Neuronal stem cell (in vitro differentiated cells): ENCODE results near the gene PSMG1.

Source experiments
- DNase-seq: peaks from one replicate; pipeline ENCODE4 v3.0.0-alpha.2; 2013; ENCODE audit warnings: low spot score
- H2AFZ ChIP-seq: one replicate; pipeline ENCODE4 v1.6.1; 2013; ENCODE audit warnings: mild to moderate bottlenecking, low read length, inconsistent platforms
- H2AK5ac ChIP-seq: 2 replicates; pipeline ENCODE4 v1.6.1; 2013; ENCODE audit warnings: low read depth, mild to moderate bottlenecking, inconsistent platforms, low read length, moderate library complexity, mixed read lengths
- H2BK120ac ChIP-seq: 2 replicates; pipeline ENCODE4 v1.6.1; 2013; ENCODE audit warnings: low read depth, mild to moderate bottlenecking, inconsistent platforms, low read length, moderate library complexity, mixed read lengths
- H2BK12ac ChIP-seq: one replicate; pipeline ENCODE4 v1.6.1; 2013; ENCODE audit warnings: low read length, inconsistent platforms
- H2BK15ac ChIP-seq: 2 replicates; pipeline ENCODE4 v1.6.1; 2013; ENCODE audit warnings: mild to moderate bottlenecking, low read length, inconsistent platforms, mixed read lengths
- H2BK5ac ChIP-seq: one replicate; pipeline ENCODE4 v1.6.1; 2013; ENCODE audit warnings: inconsistent platforms, mild to moderate bottlenecking, low read length, moderate library complexity
- H3K14ac ChIP-seq: one replicate; pipeline ENCODE4 v1.6.1; 2013; ENCODE audit warnings: low read length, inconsistent platforms
- H3K18ac ChIP-seq: 2 replicates; pipeline ENCODE4 v1.6.1; 2013; ENCODE audit warnings: low read length, inconsistent platforms
- H3K23ac ChIP-seq: 2 replicates; pipeline ENCODE4 v1.6.1; 2013; ENCODE audit warnings: low read depth, mild to moderate bottlenecking, mixed read lengths, low read length, inconsistent platforms; ENCODE audit not compliant: poor library complexity
- H3K27ac ChIP-seq: replicated peaks from 3 replicates; pipeline ENCODE4 v1.5.1; 2013; ENCODE audit warnings: low read length, inconsistent platforms
- H3K27me3 ChIP-seq, 3 experiments: 2 replicates each; pipeline ENCODE4 v1.6.1; 2013; ENCODE audit warnings: low read length in 3 of 3, mild to moderate bottlenecking in 2 of 3, inconsistent platforms in 1 of 3, low read depth in 1 of 3, mixed read lengths in 1 of 3, moderate library complexity in 1 of 3; ENCODE audit not compliant: control insufficient read depth in 3 of 3, insufficient read depth in 3 of 3
- H3K36me3 ChIP-seq, 2 donors: replicated peaks in 1 of 2; 2 replicates each; pipeline ENCODE4 v1.6.1; 2013; ENCODE audit warnings: low read length in 2 of 2; ENCODE audit not compliant: control insufficient read depth in 2 of 2, insufficient read depth in 2 of 2
- H3K4ac ChIP-seq: 2 replicates; pipeline ENCODE4 v1.6.1; 2013; ENCODE audit warnings: inconsistent platforms, mild to moderate bottlenecking, low read length, moderate library complexity
- H3K4me1 ChIP-seq, 2 donors: 1 replicate in 1 of 2; 2 replicates in 1 of 2; pipeline ENCODE4 v1.6.1; 2013; ENCODE audit warnings: low read length in 2 of 2, low read depth in 1 of 2; ENCODE audit not compliant: control insufficient read depth in 2 of 2, insufficient read depth in 1 of 2
- H3K4me2 ChIP-seq: one replicate; pipeline ENCODE4 v1.6.1; 2013; ENCODE audit warnings: mild to moderate bottlenecking, low read length, inconsistent platforms; ENCODE audit not compliant: insufficient read depth, poor library complexity, severe bottlenecking
- H3K4me3 ChIP-seq, 2 donors: 2 replicates each; pipeline ENCODE4 v1.5.1; 2013; ENCODE audit warnings: low read length in 2 of 2, mild to moderate bottlenecking in 2 of 2, inconsistent platforms in 1 of 2, moderate library complexity in 1 of 2
- H3K79me1 ChIP-seq: one replicate; pipeline ENCODE4 v1.6.1; 2013; ENCODE audit warnings: low read depth, mild to moderate bottlenecking, inconsistent platforms, low read length, moderate library complexity
- H3K9ac ChIP-seq: one replicate; pipeline ENCODE4 v1.6.1; 2013; ENCODE audit warnings: mild to moderate bottlenecking, low read depth, low read length, inconsistent platforms; ENCODE audit not compliant: poor library complexity
- H3K9me3 ChIP-seq, 2 donors: replicated peaks in 1 of 2; 2 replicates each; pipeline versions ENCODE3 to v1.6.1; 2013; ENCODE audit warnings: low read length in 2 of 2, mild to moderate bottlenecking in 2 of 2, inconsistent platforms in 1 of 2, low read depth in 1 of 2, mixed read lengths in 1 of 2, moderate library complexity in 1 of 2; ENCODE audit not compliant: control insufficient read depth in 2 of 2, insufficient read depth in 1 of 2
- H4K8ac ChIP-seq: one replicate; pipeline ENCODE4 v1.6.1; 2013; ENCODE audit warnings: low read depth, mild to moderate bottlenecking, inconsistent platforms, low read length, moderate library complexity
- H4K91ac ChIP-seq: one replicate; pipeline ENCODE4 v1.6.1; 2013; ENCODE audit warnings: low read length, low read depth, mild to moderate bottlenecking, inconsistent platforms; ENCODE audit not compliant: poor library complexity
- WGBS, 2 donors: extraction: QIAGEN DNeasy Blood & Tissue Kit; methylation state at CpG; one replicate each; pipeline ENCODE4 v1.1.7; 2013; ENCODE audit warnings: missing lambda C conversion rate in 2 of 2, mixed read lengths in 1 of 2; ENCODE audit not compliant: insufficient read length in 2 of 2, insufficient replicate concordance in 1 of 2; ENCODE audit errors: extremely low coverage in 2 of 2; 5-methylcytosine and 5-hydroxymethylcytosine counted together

Gene PSMG1

GRCh38 chr21:39175665-39176064 is 7.6 kb downstream of the PSMG1 start:
- H4K91ac ChIP-seq, result no peak overlapping the region
- H3K14ac ChIP-seq, result no peak overlapping the region
- no peak overlapping the region for H3K4me3 ChIP-seq
- no peak overlapping the region for H3K4ac ChIP-seq
- H2BK120ac ChIP-seq, result no peak overlapping the region
- no peaks in the 10 kb centered on the region for H3K27me3 ChIP-seq
- no peak overlapping the region for H2BK15ac ChIP-seq
- no peak overlapping the region for H2BK12ac ChIP-seq
- H3K79me1 ChIP-seq, result no peaks in the 10 kb centered on the region
- no peak overlapping the region for H3K23ac ChIP-seq
- H4K8ac ChIP-seq, result peak overlapping the region; percentile 58
- peaks cover 0 to 5% of the 10 kb centered on the region in 2 donors for H3K9me3 ChIP-seq
- H2BK5ac ChIP-seq, result no peak overlapping the region
- no peak overlapping the region for H2AK5ac ChIP-seq
- H3K27ac ChIP-seq, result no peak overlapping the region
- peaks cover 24 to 92% of the 10 kb centered on the region in 2 donors for H3K36me3 ChIP-seq
- H3K18ac ChIP-seq, result no peak overlapping the region
- no peak overlapping the region for H2AFZ ChIP-seq
- peak overlapping the region; percentile 46 for H3K9ac ChIP-seq
- DNase-seq, result no peak
- 100% methylated on average over 1 of the region's 10 CpGs; no CpG with 5 or more reads in 1 of the 2 donors for WGBS, 2 donors
- no peaks in the 10 kb centered on the region for H3K4me1 ChIP-seq
- H3K4me2 ChIP-seq, result no peak overlapping the region

DNA sequence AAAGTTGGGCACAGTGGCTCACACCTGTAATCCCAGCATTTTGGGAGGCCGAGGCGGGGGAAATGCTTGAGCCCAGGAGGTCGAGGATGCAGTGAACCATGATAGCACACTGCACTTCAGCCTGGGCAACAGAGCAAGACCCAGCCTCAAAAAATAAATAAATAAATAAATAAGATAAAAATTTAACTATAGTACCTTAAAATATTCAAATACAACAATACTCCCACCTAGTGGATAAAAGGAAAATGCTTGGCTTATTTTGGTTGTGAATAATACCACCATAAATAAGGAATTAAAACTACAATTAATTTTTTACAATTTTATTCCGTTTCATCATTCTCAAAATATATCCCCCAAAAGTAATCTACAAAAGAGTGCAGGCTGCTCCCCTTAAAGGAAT is 8.1 kb downstream of the PSMG1 start:
- no peak overlapping the region for H2BK15ac ChIP-seq
- H3K27ac ChIP-seq, result no peak overlapping the region
- no peak overlapping the region for H2AK5ac ChIP-seq
- no peaks in the 10 kb centered on the region for H3K79me1 ChIP-seq
- no peak overlapping the region for H3K9ac ChIP-seq
- H4K91ac ChIP-seq, result no peak overlapping the region
- H3K14ac ChIP-seq, result no peak overlapping the region
- no peak overlapping the region for H3K4ac ChIP-seq
- H2BK5ac ChIP-seq, result no peak overlapping the region
- H3K23ac ChIP-seq, result no peak overlapping the region
- no peak overlapping the region for H3K4me3 ChIP-seq
- H2BK12ac ChIP-seq, result no peak overlapping the region
- no peaks in the 10 kb centered on the region for H3K27me3 ChIP-seq
- no peak overlapping the region for H4K8ac ChIP-seq
- H3K36me3 ChIP-seq, result peaks cover 24 to 86% of the 10 kb centered on the region in 2 donors
- H3K4me1 ChIP-seq, result no peaks in the 10 kb centered on the region
- WGBS, 2 donors, result no CpG with 5 or more reads among the region's 4 CpGs
- no peak overlapping the region for H2AFZ ChIP-seq
- no peak overlapping the region for H3K4me2 ChIP-seq
- no peak overlapping the region for H2BK120ac ChIP-seq
- peaks cover 0 to 5% of the 10 kb centered on the region in 2 donors for H3K9me3 ChIP-seq
- no peak for DNase-seq
- H3K18ac ChIP-seq, result no peak overlapping the region

GRCh38 chr21:39173716-39174680 is 9.3 kb downstream of the PSMG1 start:
- H2BK120ac ChIP-seq, result no peak overlapping the region
- DNase-seq, result no peak
- H2BK12ac ChIP-seq, result no peak overlapping the region
- H3K4me1 ChIP-seq, result no peaks in the 10 kb centered on the region
- WGBS, 2 donors, result no CpG with 5 or more reads among the region's 3 CpGs
- H3K27ac ChIP-seq, result no peak overlapping the region
- H2BK15ac ChIP-seq, result no peak overlapping the region
- H2AFZ ChIP-seq, result no peak overlapping the region
- H3K9me3 ChIP-seq, result peaks cover 0 to 2% of the 10 kb centered on the region in 2 donors
- no peak overlapping the region for H3K18ac ChIP-seq
- no peak overlapping the region for H4K8ac ChIP-seq
- H3K14ac ChIP-seq, result no peak overlapping the region
- H3K23ac ChIP-seq, result no peak overlapping the region
- no peak overlapping the region for H3K4me2 ChIP-seq
- no peak overlapping the region for H2BK5ac ChIP-seq
- no peak overlapping the region for H4K91ac ChIP-seq
- H3K4ac ChIP-seq, result no peak overlapping the region
- H3K9ac ChIP-seq, result no peak overlapping the region
- H3K79me1 ChIP-seq, result no peaks in the 10 kb centered on the region
- peaks cover 27 to 82% of the 10 kb centered on the region in 2 donors for H3K36me3 ChIP-seq
- H3K27me3 ChIP-seq, result no peaks in the 10 kb centered on the region
- no peak overlapping the region for H2AK5ac ChIP-seq
- no peak overlapping the region for H3K4me3 ChIP-seq

DNA sequence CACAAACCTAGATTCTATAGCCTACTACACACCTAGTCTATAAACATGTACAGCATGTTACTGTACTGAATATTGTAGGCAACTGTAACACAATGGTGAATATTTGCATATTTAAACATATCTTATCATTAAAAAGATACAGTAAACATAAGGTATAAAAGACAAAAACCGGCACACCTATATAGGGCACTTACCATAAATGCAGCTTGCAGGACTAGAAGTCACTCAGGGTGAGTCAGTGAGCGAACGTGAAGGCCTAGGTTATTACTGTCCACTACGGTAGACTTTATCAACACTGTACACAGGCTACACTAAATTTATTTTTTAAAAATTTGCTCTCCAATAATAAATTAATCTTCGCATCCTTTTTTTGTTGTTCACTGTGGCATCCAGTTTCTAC is 13.3 kb downstream of the PSMG1 start:
- no peak overlapping the region for H2BK120ac ChIP-seq

More for the DNA sequence above, 13.3 kb downstream of the PSMG1 start:
- no peak overlapping the region for H2BK15ac ChIP-seq
- no peaks in the 10 kb centered on the region for H3K4me1 ChIP-seq
- peaks cover 17 to 43% of the 10 kb centered on the region in 2 donors for H3K36me3 ChIP-seq
- H3K9me3 ChIP-seq, result peaks cover 3% of the 10 kb centered on the region in 2 donors
- H4K8ac ChIP-seq, result no peak overlapping the region
- WGBS, 2 donors, result no CpG with 5 or more reads among the region's 5 CpGs
- H3K14ac ChIP-seq, result no peak overlapping the region
- H2AFZ ChIP-seq, result no peak overlapping the region
- no peak overlapping the region for H3K27ac ChIP-seq
- H3K4me3 ChIP-seq, result no peak overlapping the region
- H3K79me1 ChIP-seq, result no peaks in the 10 kb centered on the region
- H3K18ac ChIP-seq, result no peak overlapping the region
- no peak overlapping the region for H3K9ac ChIP-seq
- H3K27me3 ChIP-seq, result no peaks in the 10 kb centered on the region
- no peak overlapping the region for H3K4ac ChIP-seq
- H3K4me2 ChIP-seq, result no peak overlapping the region
- DNase-seq, result no peak
- H3K23ac ChIP-seq, result no peak overlapping the region
- H2BK12ac ChIP-seq, result no peak overlapping the region
- H4K91ac ChIP-seq, result no peak overlapping the region
- no peak overlapping the region for H2BK5ac ChIP-seq
- no peak overlapping the region for H2AK5ac ChIP-seq
